ENCODE results near the gene TSC1. TPM values are rescaled to one million over a fixed set of nuclear protein-coding genes. Genes with fewer than 3 reads are reported as not detected.

TSC1 gene
- polyA plus RNA-seq, 3 donors = 3.3 to 43.0 (median 5.8) TPM

DNA sequence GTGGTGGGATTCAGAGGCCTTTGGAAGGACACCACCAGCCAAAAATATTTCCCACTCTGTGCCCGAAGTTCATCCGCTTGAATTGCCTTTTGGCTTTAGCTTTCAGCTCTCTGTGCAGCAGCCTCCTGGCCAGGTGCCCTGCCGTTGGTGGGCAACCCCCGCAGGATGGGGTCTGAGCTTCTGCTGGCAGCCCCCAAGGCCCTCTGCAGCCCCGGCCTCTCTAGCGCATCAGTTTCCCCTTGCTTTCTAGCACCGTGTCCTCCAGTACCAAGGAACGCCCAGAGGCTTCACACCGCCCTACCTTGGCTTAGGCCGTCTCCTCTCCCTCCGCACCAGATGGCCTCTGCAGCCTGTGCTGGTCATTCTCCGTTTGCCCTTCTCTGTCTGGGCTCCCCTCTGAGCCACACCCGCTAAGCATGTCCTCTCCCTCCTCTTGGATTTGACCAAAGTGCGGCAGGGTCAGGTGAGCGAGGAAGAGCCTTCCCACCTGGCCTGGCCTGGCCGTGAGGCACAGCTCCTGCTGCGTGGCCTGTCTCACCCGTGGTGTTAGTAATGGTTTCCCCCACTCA, 4.2 kb upstream of the TSC1 start:
- H4K20me1 ChIP-seq (ENCODE audit: insufficient read depth, low read length) = no peaks in the 10 kb centered on the region
- no peak overlapping the region for H3K9ac ChIP-seq (ENCODE audit: insufficient read depth, low read length, poor library complexity, severe bottlenecking)
- H3K27me3 ChIP-seq (ENCODE audit: control insufficient read depth in 2 of 2, insufficient read depth in 2 of 2, low read length in 2 of 2) = no peaks in the 10 kb centered on the region
- WGBS (ENCODE audit: insufficient coverage) = 91% methylated on average over 18 of the region's 18 CpGs
- no peak overlapping the region for H3K4me3 ChIP-seq (replicated peaks in 1 of 3; ENCODE audit: low read depth in 2 of 3, low read length in 3 of 3)
- H3K4me1 ChIP-seq (ENCODE audit: control insufficient read depth in 1 of 2, insufficient read depth in 2 of 2, low read length in 2 of 2) = peaks cover 11 to 13% of the 10 kb centered on the region in 2 donors
- no peak overlapping the region for H2AFZ ChIP-seq (ENCODE audit: insufficient read depth, low read depth, low read length, poor library complexity, severe bottlenecking)
- TF ChIP-seq, protein P1, sequence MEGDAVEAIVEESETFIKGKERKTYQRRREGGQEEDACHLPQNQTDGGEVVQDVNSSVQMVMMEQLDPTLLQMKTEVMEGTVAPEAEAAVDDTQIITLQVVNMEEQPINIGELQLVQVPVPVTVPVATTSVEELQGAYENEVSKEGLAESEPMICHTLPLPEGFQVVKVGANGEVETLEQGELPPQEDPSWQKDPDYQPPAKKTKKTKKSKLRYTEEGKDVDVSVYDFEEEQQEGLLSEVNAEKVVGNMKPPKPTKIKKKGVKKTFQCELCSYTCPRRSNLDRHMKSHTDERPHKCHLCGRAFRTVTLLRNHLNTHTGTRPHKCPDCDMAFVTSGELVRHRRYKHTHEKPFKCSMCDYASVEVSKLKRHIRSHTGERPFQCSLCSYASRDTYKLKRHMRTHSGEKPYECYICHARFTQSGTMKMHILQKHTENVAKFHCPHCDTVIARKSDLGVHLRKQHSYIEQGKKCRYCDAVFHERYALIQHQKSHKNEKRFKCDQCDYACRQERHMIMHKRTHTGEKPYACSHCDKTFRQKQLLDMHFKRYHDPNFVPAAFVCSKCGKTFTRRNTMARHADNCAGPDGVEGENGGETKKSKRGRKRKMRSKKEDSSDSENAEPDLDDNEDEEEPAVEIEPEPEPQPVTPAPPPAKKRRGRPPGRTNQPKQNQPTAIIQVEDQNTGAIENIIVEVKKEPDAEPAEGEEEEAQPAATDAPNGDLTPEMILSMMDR (IDR thresholded peaks at IDR 0.05) = no peak
- peaks cover 8% of the 10 kb centered on the region for H3K4me1 Mint-ChIP-seq
- peaks cover 10% of the 10 kb centered on the region for H3K79me2 ChIP-seq (ENCODE audit: insufficient read depth, low read length)
- H3K4me2 ChIP-seq (replicated peaks; ENCODE audit: extremely low read depth, low read length, poor library complexity, severe bottlenecking) = no peak overlapping the region
- H3K9me3 Mint-ChIP-seq = peaks cover 0 to 2% (median 0%) of the 10 kb centered on the region in 7 donors
- H3K9me3 ChIP-seq (replicated peaks in 1 of 2; ENCODE audit: control insufficient read depth in 1 of 2, insufficient read depth in 1 of 2, low read length in 2 of 2) = no peaks in the 10 kb centered on the region
- no peaks in the 10 kb centered on the region for H3K36me3 ChIP-seq (replicated peaks in 1 of 2; ENCODE audit: control insufficient read depth in 1 of 2, insufficient read depth in 2 of 2, low read length in 2 of 2)
- H3K4me3 Mint-ChIP-seq = no peak overlapping the region
- intact Hi-C loops (cut with micrococcal nuclease) = loop anchor here in 1 of 2 donors (10.0 kb wide), 1 partner anchor 386 kb away; the partner anchor contains the start of gene SURF6
- no peak overlapping the region for H3K27ac ChIP-seq (ENCODE audit: low read depth in 1 of 2, low read length in 2 of 2)
- H3K36me3 Mint-ChIP-seq = no peaks in the 10 kb centered on the region
- DNase-seq = no peak
- peaks cover 0 to 3% (median 0%) of the 10 kb centered on the region in 3 donors for H3K27me3 Mint-ChIP-seq (ENCODE audit: low read depth in 3 of 3)
- H3K27ac Mint-ChIP-seq = no peak overlapping the region

DNA sequence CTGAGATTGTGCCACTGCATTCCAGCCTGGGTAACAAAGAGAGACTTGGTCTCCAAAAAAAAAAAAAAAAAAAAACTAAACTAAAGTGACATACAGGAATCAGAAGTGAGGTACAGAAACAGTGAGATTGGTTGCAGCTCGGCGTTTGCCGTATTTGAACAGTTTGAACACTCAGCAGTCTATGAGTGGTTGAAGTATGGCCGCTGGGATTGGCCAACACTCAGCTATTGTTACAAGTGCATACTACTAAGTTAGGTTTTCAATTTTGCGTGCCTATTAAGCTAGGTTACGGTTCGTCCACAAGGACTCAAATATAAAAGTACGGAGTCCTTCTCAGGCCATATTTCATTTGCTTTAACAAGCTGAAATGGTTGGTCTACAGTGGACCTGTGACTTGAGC, 3.3 kb upstream of the TSC1 start:
- H3K27ac ChIP-seq (ENCODE audit: low read depth in 1 of 2, low read length in 2 of 2) = no peak overlapping the region
- Mint-ChIP-seq H3K27me3 (ENCODE audit: low read depth in 3 of 3) (peaks cover 0 to 3% (median 0%) of the 10 kb centered on the region in 3 donors), H3K9me3 (peaks cover 0 to 2% (median 0%) of the 10 kb centered on the region in 7 donors), H3K4me3 (no peak overlapping the region), H3K4me1 (peaks cover 15% of the 10 kb centered on the region), H3K36me3 (no peaks in the 10 kb centered on the region), H3K27ac (no peak overlapping the region)
- 100% methylated on average over 2 of the region's 8 CpGs for WGBS (ENCODE audit: insufficient coverage)
- peaks cover 16 to 20% of the 10 kb centered on the region in 2 donors for H3K4me1 ChIP-seq (ENCODE audit: control insufficient read depth in 1 of 2, insufficient read depth in 2 of 2, low read length in 2 of 2)
- intact Hi-C loops (cut with micrococcal nuclease) = loop anchor here in 1 of 2 donors (10.0 kb wide), 1 partner anchor 387 kb away; the partner anchor contains the start of gene SURF6
- no peak overlapping the region for H3K4me2 ChIP-seq (replicated peaks; ENCODE audit: extremely low read depth, low read length, poor library complexity, severe bottlenecking)
- no peaks in the 10 kb centered on the region for H3K9me3 ChIP-seq (replicated peaks in 1 of 2; ENCODE audit: control insufficient read depth in 1 of 2, insufficient read depth in 1 of 2, low read length in 2 of 2)
- DNase-seq = no peak
- H3K27me3 ChIP-seq (ENCODE audit: control insufficient read depth in 2 of 2, insufficient read depth in 2 of 2, low read length in 2 of 2) = no peaks in the 10 kb centered on the region
- no peak overlapping the region for H2AFZ ChIP-seq (ENCODE audit: insufficient read depth, low read depth, low read length, poor library complexity, severe bottlenecking)
- H3K9ac ChIP-seq (ENCODE audit: insufficient read depth, low read length, poor library complexity, severe bottlenecking) = no peak overlapping the region
- TF ChIP-seq, protein P1 (IDR thresholded peaks at IDR 0.05) = no peak
- H4K20me1 ChIP-seq (ENCODE audit: insufficient read depth, low read length) = no peaks in the 10 kb centered on the region
- no peak overlapping the region for H3K4me3 ChIP-seq (replicated peaks in 1 of 3; ENCODE audit: low read depth in 2 of 3, low read length in 3 of 3)
- H3K79me2 ChIP-seq (ENCODE audit: insufficient read depth, low read length) = peaks cover 18% of the 10 kb centered on the region
- H3K36me3 ChIP-seq (replicated peaks in 1 of 2; ENCODE audit: control insufficient read depth in 1 of 2, insufficient read depth in 2 of 2, low read length in 2 of 2) = no peaks in the 10 kb centered on the region
